ENCODE data around the gene UTP3. TPM values are rescaled to one million over a fixed set of nuclear protein-coding genes. Genes with fewer than 3 reads are reported as not detected.

The UTP3 gene
- total RNA-seq, 2 donors from 2014 or later: 23.8 to 29.1 TPM

Other genes starting within 250 kb of the UTP3 start
- gene MUC7, start 216.3 kb upstream of the UTP3 start, total RNA-seq: not detected
- gene AMTN, start 170.0 kb upstream of the UTP3 start, total RNA-seq: not detected
- not detected for gene AMBN, start 96.3 kb upstream of the UTP3 start, total RNA-seq
- gene ENAM, start 59.8 kb upstream of the UTP3 start, total RNA-seq: not detected
- not detected for gene JCHAIN, start 22.0 kb upstream of the UTP3 start, total RNA-seq
- gene RUFY3, start 33.4 kb downstream of the UTP3 start, total RNA-seq: 10 to 100 TPM; 14.1 to 14.9 TPM
- 10 to 100 TPM; 88.5 to 91.3 TPM for gene GRSF1, start 151.4 kb downstream of the UTP3 start, total RNA-seq
- 10 to 100 TPM; 16.6 to 21.2 TPM for gene MOB1B, start 213.8 kb downstream of the UTP3 start, total RNA-seq

Measured in activated T-helper 17 cell treated with anti-CD3 and anti-CD28 coated beads, Interleukin-2, amount 50 U/mL, for 72 hours (primary cell).